Activated CD8-positive, alpha-beta memory T cell treated with anti-CD3 and anti-CD28 coated beads for 4 hours (primary cell): ENCODE results near the gene CTTN.

Experiments
- DNase-seq, 2 donors: peaks; one replicate each; pipeline ENCODE4 v3.0.0-alpha.2; 2020; ENCODE audit warnings: low read depth in 2 of 2

The CTTN gene

DNA sequence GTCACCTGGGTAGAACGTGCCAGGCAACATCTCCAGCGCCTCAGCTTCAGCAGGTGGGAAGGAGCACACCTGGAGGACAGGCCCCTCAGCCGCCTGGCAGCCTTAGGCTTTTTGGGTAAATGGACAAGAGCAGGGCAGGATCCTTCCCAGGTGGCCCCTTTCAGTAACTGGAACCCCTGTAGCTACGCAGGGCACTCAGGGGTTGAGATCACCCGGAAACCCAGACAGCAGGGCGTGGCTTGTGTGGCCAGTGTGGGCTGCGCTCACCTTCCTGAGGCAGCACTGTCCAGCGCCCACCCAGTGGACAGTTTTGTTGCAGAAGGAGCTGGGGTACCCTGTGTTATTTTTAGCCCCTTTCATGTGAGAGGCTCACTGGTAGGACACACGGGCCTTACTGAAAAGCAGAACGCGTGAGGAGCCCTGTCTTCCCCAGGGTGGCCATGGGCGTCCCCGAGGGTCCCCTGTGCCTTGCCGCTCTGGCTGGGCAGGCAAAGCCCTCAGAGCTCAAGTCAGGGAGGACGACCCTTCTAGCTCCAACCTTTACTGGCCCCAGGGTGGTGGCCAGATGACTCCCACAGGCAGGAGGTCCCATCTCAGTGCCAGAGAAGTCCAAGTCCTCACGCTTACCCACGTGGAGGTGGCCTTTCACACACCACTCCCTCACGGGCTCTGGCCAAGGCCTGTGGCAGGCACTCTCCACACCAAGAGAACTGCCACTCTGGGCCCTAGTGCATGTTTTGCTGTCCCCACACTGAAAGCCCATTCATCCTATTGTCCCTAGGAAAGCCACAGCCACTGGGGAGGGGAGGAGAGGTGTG lies 75.8 kb downstream of the CTTN start:
- no peak for DNase-seq

GRCh38 chr11:70474710-70475109 lies 76.4 kb downstream of the CTTN start:
- DNase-seq, result no peak

- no peak for DNase-seq
Observed at GRCh38 chr11:70476669-70477068, 78.3 kb downstream of the CTTN start.

DNA sequence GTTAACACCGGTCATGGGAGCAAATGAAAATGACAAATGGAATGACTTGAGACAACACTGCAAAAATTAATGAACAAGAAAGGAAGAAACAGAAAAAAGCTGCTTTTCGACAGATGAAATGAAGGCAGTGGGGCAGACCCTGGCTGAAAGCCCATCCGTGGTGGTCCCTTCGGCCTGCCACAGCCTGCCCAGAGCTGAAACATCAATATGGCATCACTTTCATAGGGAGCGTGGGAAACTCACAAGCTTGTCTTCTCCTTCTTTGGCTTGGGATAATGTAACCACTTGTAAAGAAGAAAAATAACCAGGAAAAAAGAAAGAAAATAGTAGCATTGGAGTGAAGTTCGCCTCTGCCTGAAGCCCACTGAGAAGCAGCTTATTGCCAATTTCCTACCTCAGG lies 78.8 kb downstream of the CTTN start:
- DNase-seq, result no peak

- DNase-seq, result no peak
Observed at GRCh38 chr11:70477609-70478008, 79.3 kb downstream of the CTTN start.

DNA sequence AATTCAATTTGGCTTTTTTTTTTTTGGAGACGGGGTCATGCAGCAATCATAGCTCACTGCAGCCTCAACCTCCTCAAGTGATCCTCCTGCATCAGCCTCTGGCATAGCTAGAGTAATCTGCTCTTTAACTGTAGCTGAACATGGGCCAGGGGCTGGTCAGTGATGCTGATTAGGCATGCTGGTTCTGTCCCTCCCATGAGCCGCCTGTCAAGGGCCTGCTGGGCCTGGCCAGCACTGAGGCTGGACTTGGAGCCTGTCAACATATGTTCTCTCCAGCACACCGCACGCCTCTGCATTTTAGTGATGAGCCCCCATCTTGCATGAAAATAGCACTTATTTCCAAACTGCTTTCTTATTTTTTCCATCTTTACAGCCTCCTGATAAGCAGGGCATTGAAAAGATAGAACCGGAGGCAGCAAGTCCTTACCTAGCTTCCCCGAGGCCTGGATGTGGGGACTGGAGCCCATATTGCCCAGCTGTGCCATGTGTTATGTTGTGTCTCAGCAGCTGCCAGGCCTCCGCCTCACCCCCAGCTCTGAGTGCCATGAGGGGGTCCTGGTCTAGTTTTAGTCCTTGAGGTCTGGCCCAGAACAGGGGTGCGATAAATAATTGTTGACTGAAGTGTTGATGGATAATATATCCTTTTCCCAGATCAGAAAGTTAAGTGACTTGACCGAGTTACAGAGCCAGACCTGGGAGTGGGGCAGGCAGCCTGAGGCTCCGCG lies 80.0 kb downstream of the CTTN start:
- DNase-seq, result no peak

DNA sequence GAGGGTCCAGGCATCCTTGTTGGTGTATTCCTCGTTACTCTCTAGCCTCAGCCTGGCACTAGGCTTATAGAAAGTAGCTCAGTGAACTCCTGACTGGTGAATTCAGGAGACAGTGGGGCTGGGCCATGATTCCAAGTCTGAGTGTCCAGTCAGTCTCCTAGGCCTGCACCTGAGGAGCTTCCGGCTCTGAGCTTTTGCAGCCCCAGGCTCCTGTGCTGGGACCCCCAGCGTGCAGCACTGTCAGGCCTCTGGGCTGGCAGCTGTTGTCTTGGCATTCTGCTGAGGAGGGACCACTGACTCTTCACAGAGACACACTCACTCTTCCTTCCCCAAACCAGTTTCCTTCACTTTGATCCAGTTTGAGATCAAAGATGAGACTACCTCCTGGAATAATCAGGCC lies 82.4 kb downstream of the CTTN start:
- DNase-seq, result no peak

DNA sequence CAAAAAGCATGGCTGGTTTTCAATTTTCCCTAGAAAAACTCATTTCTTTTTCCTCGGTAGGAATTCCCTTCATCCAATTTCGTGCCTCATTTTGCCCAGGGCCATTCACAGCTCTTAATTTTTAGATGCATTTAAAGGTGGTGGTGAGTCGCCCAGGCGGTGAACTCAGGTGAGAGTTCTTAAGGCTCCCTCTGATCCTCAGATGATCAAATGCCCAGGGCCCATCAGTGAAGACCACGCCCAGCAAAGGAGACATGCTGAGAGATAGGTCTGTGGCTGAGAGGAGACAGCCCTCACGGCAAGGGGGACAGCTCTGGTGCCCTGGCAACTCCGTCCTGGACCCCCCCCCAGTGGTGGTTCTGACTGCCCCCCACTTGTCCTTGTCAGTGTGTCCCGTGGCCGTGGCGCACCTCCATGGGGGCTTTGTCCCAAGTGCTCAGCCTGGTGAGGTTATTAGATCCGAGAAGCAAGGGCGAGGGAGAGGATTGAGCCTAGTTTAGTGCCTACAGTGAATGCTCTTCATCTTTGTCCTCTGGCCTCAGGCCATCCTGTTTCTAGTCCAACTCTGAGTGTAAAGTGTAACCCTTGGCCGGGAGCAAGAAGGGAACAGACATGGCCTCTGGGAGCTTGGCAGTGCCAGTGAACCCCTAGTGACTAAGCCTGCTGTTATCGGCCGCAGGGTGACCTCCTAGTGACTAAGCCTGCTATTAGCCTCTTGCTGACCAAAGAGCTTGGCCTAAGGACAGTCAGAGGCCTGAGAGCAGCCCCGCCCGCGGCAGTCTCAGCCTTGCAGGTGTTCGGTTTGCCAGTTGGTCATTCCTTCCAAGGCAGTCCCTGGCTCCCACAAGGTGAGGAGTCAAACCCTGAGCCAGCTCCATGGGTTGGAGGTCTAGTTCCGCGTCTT lies 83.5 kb downstream of the CTTN start:
- DNase-seq, result no peak

GRCh38 chr11:70482529-70482917 lies 84.2 kb downstream of the CTTN start:
- no peak for DNase-seq

- DNase-seq, result no peak
Observed at GRCh38 chr11:70483077-70483861, 84.9 kb downstream of the CTTN start.

GRCh38 chr11:70483917-70484316 lies 85.6 kb downstream of the CTTN start:
- DNase-seq, result no peak

- DNase-seq, result no peak
Observed at GRCh38 chr11:70485326-70486025, 87.1 kb downstream of the CTTN start.

DNA sequence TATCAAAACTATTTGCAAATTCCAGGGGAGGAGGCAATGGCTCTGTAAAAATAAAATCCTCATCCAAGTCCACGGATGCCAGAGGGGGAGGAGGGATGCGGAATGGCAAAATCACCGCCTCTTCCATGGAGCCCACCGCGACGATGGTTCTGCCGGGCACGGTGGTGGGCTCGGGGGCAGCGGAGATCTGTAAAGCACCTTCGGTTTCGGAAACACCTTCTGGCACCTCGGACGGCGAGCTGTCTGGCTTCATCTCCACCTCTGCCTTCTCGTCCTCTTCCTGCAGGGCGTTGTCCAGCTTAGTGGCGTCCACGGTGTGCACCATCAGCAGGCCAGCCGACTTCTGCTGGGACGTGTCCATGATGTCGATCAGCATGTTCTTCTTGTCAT lies 87.7 kb downstream of the CTTN start:
- no peak for DNase-seq
